Neural cell (in vitro differentiated cells): ENCODE data around the gene IFNGR1. TPM values are rescaled to one million over a fixed set of nuclear protein-coding genes. Genes with fewer than 3 reads are reported as not detected.

Source experiments
- H2AFZ ChIP-seq: fragments of 200-600, 300-800 bp; sonication (generic), shearing (Covaris generic); 2 replicates; pipeline ENCODE4 v1.6.0; 2014; ENCODE audit warnings: low read depth, mild to moderate bottlenecking, antibody characterized with exemption, low read length, moderate library complexity
- H3F3A ChIP-seq: fragments of 200-600 bp; shearing (Covaris generic); 2 replicates; pipeline ENCODE4 v1.6.1; 2016; ENCODE audit warnings: mild to moderate bottlenecking, moderate library complexity, mixed read lengths, antibody characterized with exemption, low read length; ENCODE audit not compliant: insufficient read depth, poor library complexity, severe bottlenecking
- H3K27ac ChIP-seq: fragments of 200-600, 300-800 bp; sonication (generic), shearing (Covaris generic); 2 replicates; pipeline ENCODE4 v1.5.1; 2014; ENCODE audit warnings: mild to moderate bottlenecking, low read length, moderate library complexity
- H3K27me3 ChIP-seq: fragments of 300-800, 200-600 bp; sonication (generic), shearing (Covaris generic); 2 replicates; pipeline ENCODE4 v1.6.0; 2014; ENCODE audit warnings: mild to moderate bottlenecking, low read depth, low read length, moderate library complexity; ENCODE audit not compliant: insufficient read depth
- H3K36me3 ChIP-seq: fragments of 300-800, 200-600 bp; sonication (generic), shearing (Covaris generic); 2 replicates; pipeline ENCODE4 v1.5.1; 2014; ENCODE audit warnings: mild to moderate bottlenecking, antibody characterized with exemption, low read length, moderate library complexity; ENCODE audit not compliant: insufficient read depth
- H3K4me2 ChIP-seq: fragments of 300-800, 200-600 bp; sonication (generic), shearing (Covaris generic); 2 replicates; pipeline ENCODE4 v1.6.0; 2014; ENCODE audit warnings: mild to moderate bottlenecking, low read length
- H3K4me3 ChIP-seq: fragments of 300-800, 200-600 bp; sonication (generic), shearing (Covaris generic); 2 replicates; pipeline ENCODE4 v1.5.1; 2014; ENCODE audit warnings: mild to moderate bottlenecking, low read length, moderate library complexity
- H3K79me2 ChIP-seq: fragments of 200-600 bp; shearing (Covaris generic); replicated peaks from 2 replicates; pipeline ENCODE4 v1.6.0; 2014; ENCODE audit warnings: mild to moderate bottlenecking, low read length, moderate library complexity; ENCODE audit not compliant: insufficient read depth
- H3K9ac ChIP-seq: fragments of 300-800, 200-600 bp; sonication (generic), shearing (Covaris generic); 2 replicates; pipeline ENCODE4 v1.6.1; 2016; ENCODE audit warnings: mild to moderate bottlenecking, low read length, mixed read lengths
- H3K9me2 ChIP-seq: fragments of 200-600 bp; shearing (Covaris generic); 2 replicates; pipeline ENCODE4 v1.6.1; 2016; ENCODE audit warnings: mild to moderate bottlenecking, low read length, mixed read lengths; ENCODE audit not compliant: insufficient read depth
- H3K9me3 ChIP-seq: fragments of 200-600, 300-800 bp; sonication (generic), shearing (Covaris generic); 2 replicates; pipeline ENCODE4 v1.6.1; 2016; ENCODE audit warnings: mild to moderate bottlenecking, mixed run types, low read length, moderate library complexity, mixed read lengths
- H4K20me1 ChIP-seq: fragments of 200-600 bp; shearing (Covaris generic); 2 replicates; pipeline ENCODE4 v1.6.1; 2016; ENCODE audit warnings: mild to moderate bottlenecking, mixed run types; ENCODE audit not compliant: insufficient read depth
- EP300 ChIP-seq: fragments of 450-650 bp; conservative IDR thresholded peaks from 2 replicates; pipeline ENCODE4 v1.6.1; 2014; ENCODE audit warnings: antibody characterized with exemption, mild to moderate bottlenecking, moderate library complexity; ENCODE audit not compliant: poor library complexity, severe bottlenecking
- EZH2 ChIP-seq: fragments of 200-600, 300-800 bp; shearing (Covaris generic), sonication (generic); IDR thresholded peaks from 2 replicates; pipeline ENCODE4 v1.6.1; 2014; ENCODE audit warnings: antibody characterized with exemption, low read length, borderline replicate concordance, mild to moderate bottlenecking; ENCODE audit not compliant: insufficient read depth, poor library complexity, severe bottlenecking
- MXI1 ChIP-seq: fragments of 450-650 bp; conservative IDR thresholded peaks from 2 replicates; pipeline ENCODE4 v1.6.1; 2014; ENCODE audit warnings: antibody characterized with exemption, mild to moderate bottlenecking; ENCODE audit not compliant: poor library complexity, severe bottlenecking
- POLR2AphosphoS5 ChIP-seq: IDR thresholded peaks from 2 replicates; pipeline ENCODE4 v1.6.1; 2012
- RAD21 ChIP-seq: fragments of 450-650 bp; conservative IDR thresholded peaks from 2 replicates; pipeline ENCODE4 v1.6.1; 2014; ENCODE audit warnings: antibody characterized with exemption, mild to moderate bottlenecking, moderate library complexity
- SMC3 ChIP-seq: fragments of 450-650 bp; conservative IDR thresholded peaks from 2 replicates; pipeline ENCODE4 v1.6.1; 2014; ENCODE audit warnings: antibody characterized with exemption, mild to moderate bottlenecking, moderate library complexity; ENCODE audit not compliant: poor library complexity
- TAF1 ChIP-seq: IDR thresholded peaks from 2 replicates; pipeline ENCODE4 v1.6.1; 2012; ENCODE audit warnings: low read depth
- polyA plus RNA-seq: library from polyadenylated mRNA; depleted of rRNA; stranded (reverse); fragments of >200 nt; gene quantifications from 2 replicates; pipeline ENCODE4 v1.2.3, GENCODE V29; 2014
- TF ChIP-seq, protein P1 (sequence below): fragments of 450-650 bp; IDR thresholded peaks from 2 replicates; pipeline ENCODE4 v1.5.1; 2014; ENCODE audit warnings: antibody characterized with exemption, mild to moderate bottlenecking, moderate library complexity; ENCODE audit not compliant: poor library complexity, severe bottlenecking
- TF ChIP-seq, protein P2 (sequence below): IDR thresholded peaks from 2 replicates; pipeline ENCODE4 v1.6.1; 2012; ENCODE audit warnings: borderline replicate concordance

IFNGR1 gene
- polyA plus RNA-seq, 1 donor from 2014 or later, result 57.2 TPM

DNA sequence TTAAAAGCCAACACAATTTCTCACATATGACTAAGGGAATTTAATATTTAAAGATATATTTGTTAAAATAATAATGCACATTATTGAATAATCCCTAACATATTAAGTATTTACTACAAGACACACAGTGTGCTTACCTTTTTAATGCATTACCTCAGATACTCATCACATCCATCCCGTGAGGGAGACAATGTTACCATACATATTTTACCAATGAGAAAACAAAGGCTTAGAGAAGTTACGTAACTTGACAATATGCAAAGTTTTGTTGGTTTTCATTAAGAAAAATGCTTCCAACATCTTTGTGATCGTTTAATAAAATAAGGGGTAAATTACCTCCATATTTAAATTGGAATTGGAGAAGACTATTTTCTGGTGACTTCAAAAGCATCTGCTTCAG lies 4.3 kb downstream of the IFNGR1 start (continued):
- TF ChIP-seq EZH2, result no peak

DNA sequence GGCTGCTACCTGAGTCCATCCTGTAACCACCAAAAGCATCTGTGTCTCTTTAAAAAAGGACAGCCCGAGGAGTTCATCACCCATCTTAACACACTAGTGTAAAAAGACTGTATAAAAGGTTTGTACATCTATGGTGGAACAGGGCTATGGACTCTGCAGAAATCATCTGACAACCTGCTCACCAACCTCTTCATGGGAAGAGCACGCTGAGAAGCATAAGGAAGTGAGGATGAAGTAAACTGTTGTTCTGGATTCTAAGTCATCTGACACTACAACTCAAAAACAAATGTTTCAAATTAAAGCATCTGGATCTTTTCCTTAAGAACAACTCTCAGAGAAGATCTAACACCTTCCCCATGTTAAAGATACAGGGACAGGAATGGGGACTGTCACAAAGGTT lies 5.4 kb downstream of the IFNGR1 start:
- Histone ChIP-seq H3K9me3 (no peaks in the 10 kb centered on the region), H4K20me1 (no peaks in the 10 kb centered on the region), H3K79me2 (peaks cover 81% of the 10 kb centered on the region), H3K27me3 (no peaks in the 10 kb centered on the region), H3K4me2 (no peak overlapping the region), H3K27ac (no peak overlapping the region), H3K4me3 (no peak overlapping the region), H3K9ac (no peak overlapping the region), H3K36me3 (no peaks in the 10 kb centered on the region), H3K9me2 (no peaks in the 10 kb centered on the region), H3F3A (no peaks in the 10 kb centered on the region), H2AFZ (no peak overlapping the region)
- TF ChIP-seq, protein P1, sequence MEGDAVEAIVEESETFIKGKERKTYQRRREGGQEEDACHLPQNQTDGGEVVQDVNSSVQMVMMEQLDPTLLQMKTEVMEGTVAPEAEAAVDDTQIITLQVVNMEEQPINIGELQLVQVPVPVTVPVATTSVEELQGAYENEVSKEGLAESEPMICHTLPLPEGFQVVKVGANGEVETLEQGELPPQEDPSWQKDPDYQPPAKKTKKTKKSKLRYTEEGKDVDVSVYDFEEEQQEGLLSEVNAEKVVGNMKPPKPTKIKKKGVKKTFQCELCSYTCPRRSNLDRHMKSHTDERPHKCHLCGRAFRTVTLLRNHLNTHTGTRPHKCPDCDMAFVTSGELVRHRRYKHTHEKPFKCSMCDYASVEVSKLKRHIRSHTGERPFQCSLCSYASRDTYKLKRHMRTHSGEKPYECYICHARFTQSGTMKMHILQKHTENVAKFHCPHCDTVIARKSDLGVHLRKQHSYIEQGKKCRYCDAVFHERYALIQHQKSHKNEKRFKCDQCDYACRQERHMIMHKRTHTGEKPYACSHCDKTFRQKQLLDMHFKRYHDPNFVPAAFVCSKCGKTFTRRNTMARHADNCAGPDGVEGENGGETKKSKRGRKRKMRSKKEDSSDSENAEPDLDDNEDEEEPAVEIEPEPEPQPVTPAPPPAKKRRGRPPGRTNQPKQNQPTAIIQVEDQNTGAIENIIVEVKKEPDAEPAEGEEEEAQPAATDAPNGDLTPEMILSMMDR, result no peak
- TF ChIP-seq SMC3 (no peak), TAF1 (no peak), POLR2AphosphoS5 (no peak), EP300 (no peak), RAD21 (no peak), MXI1 (no peak), EZH2 (no peak)
- TF ChIP-seq, protein P2, sequence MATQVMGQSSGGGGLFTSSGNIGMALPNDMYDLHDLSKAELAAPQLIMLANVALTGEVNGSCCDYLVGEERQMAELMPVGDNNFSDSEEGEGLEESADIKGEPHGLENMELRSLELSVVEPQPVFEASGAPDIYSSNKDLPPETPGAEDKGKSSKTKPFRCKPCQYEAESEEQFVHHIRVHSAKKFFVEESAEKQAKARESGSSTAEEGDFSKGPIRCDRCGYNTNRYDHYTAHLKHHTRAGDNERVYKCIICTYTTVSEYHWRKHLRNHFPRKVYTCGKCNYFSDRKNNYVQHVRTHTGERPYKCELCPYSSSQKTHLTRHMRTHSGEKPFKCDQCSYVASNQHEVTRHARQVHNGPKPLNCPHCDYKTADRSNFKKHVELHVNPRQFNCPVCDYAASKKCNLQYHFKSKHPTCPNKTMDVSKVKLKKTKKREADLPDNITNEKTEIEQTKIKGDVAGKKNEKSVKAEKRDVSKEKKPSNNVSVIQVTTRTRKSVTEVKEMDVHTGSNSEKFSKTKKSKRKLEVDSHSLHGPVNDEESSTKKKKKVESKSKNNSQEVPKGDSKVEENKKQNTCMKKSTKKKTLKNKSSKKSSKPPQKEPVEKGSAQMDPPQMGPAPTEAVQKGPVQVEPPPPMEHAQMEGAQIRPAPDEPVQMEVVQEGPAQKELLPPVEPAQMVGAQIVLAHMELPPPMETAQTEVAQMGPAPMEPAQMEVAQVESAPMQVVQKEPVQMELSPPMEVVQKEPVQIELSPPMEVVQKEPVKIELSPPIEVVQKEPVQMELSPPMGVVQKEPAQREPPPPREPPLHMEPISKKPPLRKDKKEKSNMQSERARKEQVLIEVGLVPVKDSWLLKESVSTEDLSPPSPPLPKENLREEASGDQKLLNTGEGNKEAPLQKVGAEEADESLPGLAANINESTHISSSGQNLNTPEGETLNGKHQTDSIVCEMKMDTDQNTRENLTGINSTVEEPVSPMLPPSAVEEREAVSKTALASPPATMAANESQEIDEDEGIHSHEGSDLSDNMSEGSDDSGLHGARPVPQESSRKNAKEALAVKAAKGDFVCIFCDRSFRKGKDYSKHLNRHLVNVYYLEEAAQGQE, result no peak

DNA sequence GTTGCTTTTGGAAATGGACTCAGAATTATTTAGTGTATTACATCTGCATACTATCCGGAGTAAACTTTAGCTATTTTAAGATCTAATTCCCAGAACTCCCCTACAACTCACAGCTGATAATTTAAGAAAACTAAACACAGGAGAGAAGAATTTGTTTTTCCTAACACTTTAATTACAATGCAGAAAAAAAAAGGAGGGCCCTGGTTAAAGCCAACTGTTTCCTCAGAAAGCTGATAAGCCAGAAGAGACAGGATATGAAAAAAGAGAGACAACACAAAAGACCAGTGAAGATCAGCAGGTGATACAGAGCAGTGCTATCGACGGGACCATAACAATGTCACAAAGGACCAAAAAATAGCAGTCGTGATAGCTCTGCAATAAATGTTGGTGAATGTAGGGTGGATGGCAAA lies 5.8 kb downstream of the IFNGR1 start:
- H3K4me3 ChIP-seq, result no peak overlapping the region
- no peak overlapping the region for H3K4me2 ChIP-seq
- no peaks in the 10 kb centered on the region for H3K9me3 ChIP-seq
- no peak overlapping the region for H3K9ac ChIP-seq
- H4K20me1 ChIP-seq, result no peaks in the 10 kb centered on the region
- no peak overlapping the region for H2AFZ ChIP-seq
- no peaks in the 10 kb centered on the region for H3K27me3 ChIP-seq
- no peaks in the 10 kb centered on the region for H3F3A ChIP-seq
- peaks cover 77% of the 10 kb centered on the region for H3K79me2 ChIP-seq
- no peaks in the 10 kb centered on the region for H3K9me2 ChIP-seq
- no peaks in the 10 kb centered on the region for H3K36me3 ChIP-seq
- TF ChIP-seq, protein P1, result no peak
- TF ChIP-seq EP300, result no peak
- no peak for TF ChIP-seq TAF1
- no peak for TF ChIP-seq SMC3
- no peak for TF ChIP-seq MXI1
- no peak overlapping the region for H3K27ac ChIP-seq
